Inflammatory macrophage (primary cell): Measurements from ENCODE around the gene CCDC85C.

Experiments
- DNase-seq, 2 donors: peaks; one replicate each; pipeline ENCODE4 v3.0.0-alpha.2; 2020 to 2022

The CCDC85C gene

GRCh38 chr14:99535908-99536778 is 67.9 kb downstream of the CCDC85C start:
- no peak for DNase-seq

GRCh38 chr14:99535448-99535847 is 68.6 kb downstream of the CCDC85C start:
- DNase-seq = no peak

- DNase-seq = no peak
Observed at GRCh38 chr14:99534863-99535262, 69.1 kb downstream of the CCDC85C start.

GRCh38 chr14:99534333-99534732 is 69.7 kb downstream of the CCDC85C start:
- no peak for DNase-seq

- DNase-seq = no peak
Observed at GRCh38 chr14:99532310-99532709, 71.7 kb downstream of the CCDC85C start.

GRCh38 chr14:99531251-99532096 is 72.5 kb downstream of the CCDC85C start:
- DNase-seq = no peak

- no peak for DNase-seq
Observed at GRCh38 chr14:99530407-99531155, 73.4 kb downstream of the CCDC85C start.

- no peak for DNase-seq
Observed at GRCh38 chr14:99529899-99530298, 74.1 kb downstream of the CCDC85C start.

- no peak for DNase-seq
Observed at GRCh38 chr14:99527427-99528076, 76.5 kb downstream of the CCDC85C start.

- DNase-seq = no peak
Observed at GRCh38 chr14:99527026-99527425, 77.0 kb downstream of the CCDC85C start.

GRCh38 chr14:99525699-99526080 is 78.3 kb downstream of the CCDC85C start:
- no peak for DNase-seq

GRCh38 chr14:99524804-99525698 is 79.0 kb downstream of the CCDC85C start:
- DNase-seq = no peak

GRCh38 chr14:99524091-99524661 is 79.8 kb downstream of the CCDC85C start:
- no peak for DNase-seq

GRCh38 chr14:99523704-99524055 is 80.3 kb downstream of the CCDC85C start:
- no peak for DNase-seq

- DNase-seq = no peak
Observed at GRCh38 chr14:99522934-99523703, 80.9 kb downstream of the CCDC85C start.

GRCh38 chr14:99522457-99522891 is 81.5 kb downstream of the CCDC85C start:
- DNase-seq = no peak

- no peak for DNase-seq
Observed at GRCh38 chr14:99522025-99522401, 82.0 kb downstream of the CCDC85C start.

GRCh38 chr14:99521176-99522024 is 82.6 kb downstream of the CCDC85C start:
- no peak for DNase-seq

- no peak for DNase-seq
Observed at GRCh38 chr14:99520571-99521081, 83.4 kb downstream of the CCDC85C start.
